ENCODE results near the gene SPAM1. TPM values are rescaled to one million over a fixed set of nuclear protein-coding genes. Genes with fewer than 3 reads are reported as not detected.

The SPAM1 gene
- total RNA-seq, 1 experiment from 2014 or later = not detected

Other genes with a start within 250 kb of the SPAM1 start
- gene WASL, start 176.2 kb upstream of the SPAM1 start, total RNA-seq (2014; rRNA removed) = 22.5 and 26.9 TPM in 2 replicates
- not detected in 2 replicates for gene HYAL4, start 80.1 kb upstream of the SPAM1 start, total RNA-seq (2014; rRNA removed)
- gene TMEM229A, start 107.8 kb downstream of the SPAM1 start, total RNA-seq (2014; rRNA removed) = not detected in 2 replicates